IPS-11a (cell line): Measurements from ENCODE around the gene METTL21A.
A peak's percentile ranks its signal among the peaks of the same experiment; 100 is the strongest.

ENCODE experiments used
- H3K4me3 ChIP-seq: one replicate; pipeline ENCODE4 v1.5.1; 2013; ENCODE audit warnings: low read depth, low read length, control low read depth

METTL21A gene

GRCh38 chr2:207624185-207625013 lies 795 bp downstream of the METTL21A start:
- H3K4me3 ChIP-seq, result peak overlapping the region; percentile 78

GRCh38 chr2:207621501-207622039 lies 3.6 kb downstream of the METTL21A start:
- H3K4me3 ChIP-seq, result no peak overlapping the region

- H3K4me3 ChIP-seq, result no peak overlapping the region
Observed at GRCh38 chr2:207619764-207620203, 5.4 kb downstream of the METTL21A start.

GRCh38 chr2:207617011-207617671 lies 8.1 kb downstream of the METTL21A start:
- H3K4me3 ChIP-seq, result no peak overlapping the region

GRCh38 chr2:207616185-207616584 lies 9.0 kb downstream of the METTL21A start:
- H3K4me3 ChIP-seq, result no peak overlapping the region

GRCh38 chr2:207614824-207615223 lies 10.4 kb downstream of the METTL21A start:
- no peak overlapping the region for H3K4me3 ChIP-seq

GRCh38 chr2:207612714-207613113 lies 12.5 kb downstream of the METTL21A start:
- H3K4me3 ChIP-seq, result no peak overlapping the region

GRCh38 chr2:207606829-207607228 lies 18.4 kb downstream of the METTL21A start:
- no peak overlapping the region for H3K4me3 ChIP-seq

- no peak overlapping the region for H3K4me3 ChIP-seq
Observed at GRCh38 chr2:207606399-207606798, 18.8 kb downstream of the METTL21A start.

- no peak overlapping the region for H3K4me3 ChIP-seq
Observed at GRCh38 chr2:207603486-207603885, 21.7 kb downstream of the METTL21A start.

GRCh38 chr2:207601774-207602173 lies 23.4 kb downstream of the METTL21A start:
- H3K4me3 ChIP-seq, result no peak overlapping the region

GRCh38 chr2:207600231-207600630 lies 25.0 kb downstream of the METTL21A start:
- no peak overlapping the region for H3K4me3 ChIP-seq

GRCh38 chr2:207599636-207600035 lies 25.6 kb downstream of the METTL21A start:
- H3K4me3 ChIP-seq, result no peak overlapping the region

- H3K4me3 ChIP-seq, result no peak overlapping the region
Observed at GRCh38 chr2:207594731-207595130, 30.5 kb downstream of the METTL21A start.

- no peak overlapping the region for H3K4me3 ChIP-seq
Observed at GRCh38 chr2:207594264-207594663, 30.9 kb downstream of the METTL21A start.

GRCh38 chr2:207593277-207593676 lies 31.9 kb downstream of the METTL21A start:
- H3K4me3 ChIP-seq, result no peak overlapping the region

- H3K4me3 ChIP-seq, result no peak overlapping the region
Observed at GRCh38 chr2:207589143-207589542, 36.1 kb downstream of the METTL21A start.

GRCh38 chr2:207587305-207587704 lies 37.9 kb downstream of the METTL21A start:
- H3K4me3 ChIP-seq, result no peak overlapping the region

GRCh38 chr2:207584952-207585351 lies 40.2 kb downstream of the METTL21A start:
- H3K4me3 ChIP-seq, result no peak overlapping the region

GRCh38 chr2:207571370-207571769 lies 53.8 kb downstream of the METTL21A start:
- H3K4me3 ChIP-seq, result no peak overlapping the region

GRCh38 chr2:207567671-207568070 lies 57.5 kb downstream of the METTL21A start:
- H3K4me3 ChIP-seq, result no peak overlapping the region
